Measurements from ENCODE around the gene KLF15.

The KLF15 gene

DNA sequence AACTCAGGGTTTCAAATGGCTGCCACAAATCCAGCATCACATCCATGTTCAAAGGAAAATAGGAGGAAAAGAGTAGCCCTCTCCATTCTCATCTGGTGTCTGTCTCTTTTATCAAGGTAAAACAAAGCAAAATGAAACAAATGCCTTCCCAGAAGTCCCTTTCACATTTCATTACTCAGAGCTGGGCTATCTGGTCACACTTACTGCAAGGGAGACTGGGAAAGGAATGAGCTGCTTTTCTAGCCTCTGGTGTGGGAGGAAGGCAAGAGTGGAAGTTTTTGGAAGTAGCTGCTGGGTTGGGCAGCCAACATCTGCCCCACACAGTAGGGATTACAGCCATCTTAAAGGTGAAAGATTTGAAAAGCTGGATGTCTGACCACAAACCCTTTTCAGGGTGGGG, 51.8 kb downstream of the KLF15 start:
- DNase-seq (ENCODE audit: low spot score): no peak

DNA sequence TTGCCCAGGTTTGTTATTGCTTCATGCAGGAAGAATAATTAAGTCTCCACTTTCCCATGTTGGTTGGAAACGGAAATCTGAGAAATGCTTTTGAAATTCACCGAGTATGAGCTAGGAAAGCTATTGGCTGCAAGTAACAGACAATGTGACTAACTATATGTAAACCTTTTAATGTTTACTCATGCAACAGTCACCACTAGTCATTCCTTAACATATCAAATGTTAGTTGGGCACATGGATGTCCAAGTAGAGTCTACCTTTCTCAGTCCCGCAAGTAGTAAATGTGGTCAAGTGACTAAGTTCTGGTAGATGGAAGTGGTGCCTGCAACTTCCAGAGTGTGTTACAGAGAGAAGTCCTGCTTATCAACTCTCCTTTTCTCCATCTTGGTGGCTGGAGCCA, 52.5 kb downstream of the KLF15 start:
- DNase-seq (ENCODE audit: low spot score): no peak

DNA sequence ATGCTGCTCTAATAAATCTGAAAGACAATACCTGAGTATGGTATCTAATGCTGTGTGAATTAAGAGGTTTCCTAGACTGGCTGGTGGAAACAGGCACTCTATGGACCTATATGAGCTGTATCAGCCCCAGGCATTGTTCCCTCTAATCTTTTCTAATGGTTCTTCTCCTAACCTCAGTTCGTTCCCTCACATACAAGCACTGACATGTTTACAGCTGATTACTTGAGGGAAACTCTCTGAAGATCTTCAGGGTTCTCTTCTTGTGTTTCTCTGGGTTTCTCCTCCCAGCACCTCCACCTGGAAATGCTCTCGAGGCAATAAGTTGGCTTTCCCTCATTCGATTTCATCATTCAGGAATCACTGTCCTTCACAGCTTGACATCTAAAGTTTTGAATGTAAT, 52.9 kb downstream of the KLF15 start:
- no peak for DNase-seq (ENCODE audit: low spot score)

DNA sequence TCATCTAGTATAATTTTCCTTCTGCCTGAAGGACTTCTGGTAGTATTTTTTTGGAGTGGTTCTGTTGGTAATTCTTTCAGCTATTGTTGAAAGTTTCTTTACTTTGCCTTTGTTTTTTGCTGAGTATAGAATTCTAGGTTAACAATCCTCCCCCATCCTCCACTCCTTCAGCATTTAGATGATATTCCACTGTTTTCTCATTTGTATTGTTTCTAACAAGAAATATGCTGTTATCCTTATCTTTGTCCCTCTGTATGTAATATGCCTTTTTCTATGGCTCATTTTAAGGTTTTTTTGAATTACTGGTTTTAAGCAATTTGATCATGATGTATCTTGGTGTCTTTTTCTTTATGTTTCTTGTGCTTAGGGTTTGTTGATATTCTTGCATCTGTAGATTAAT, 53.9 kb downstream of the KLF15 start:
- DNase-seq (ENCODE audit: low spot score): no peak

- DNase-seq (ENCODE audit: low spot score): no peak
These were observed 56.3 kb downstream of the KLF15 start for GRCh38 chr3:126300761-126301481.

DNA sequence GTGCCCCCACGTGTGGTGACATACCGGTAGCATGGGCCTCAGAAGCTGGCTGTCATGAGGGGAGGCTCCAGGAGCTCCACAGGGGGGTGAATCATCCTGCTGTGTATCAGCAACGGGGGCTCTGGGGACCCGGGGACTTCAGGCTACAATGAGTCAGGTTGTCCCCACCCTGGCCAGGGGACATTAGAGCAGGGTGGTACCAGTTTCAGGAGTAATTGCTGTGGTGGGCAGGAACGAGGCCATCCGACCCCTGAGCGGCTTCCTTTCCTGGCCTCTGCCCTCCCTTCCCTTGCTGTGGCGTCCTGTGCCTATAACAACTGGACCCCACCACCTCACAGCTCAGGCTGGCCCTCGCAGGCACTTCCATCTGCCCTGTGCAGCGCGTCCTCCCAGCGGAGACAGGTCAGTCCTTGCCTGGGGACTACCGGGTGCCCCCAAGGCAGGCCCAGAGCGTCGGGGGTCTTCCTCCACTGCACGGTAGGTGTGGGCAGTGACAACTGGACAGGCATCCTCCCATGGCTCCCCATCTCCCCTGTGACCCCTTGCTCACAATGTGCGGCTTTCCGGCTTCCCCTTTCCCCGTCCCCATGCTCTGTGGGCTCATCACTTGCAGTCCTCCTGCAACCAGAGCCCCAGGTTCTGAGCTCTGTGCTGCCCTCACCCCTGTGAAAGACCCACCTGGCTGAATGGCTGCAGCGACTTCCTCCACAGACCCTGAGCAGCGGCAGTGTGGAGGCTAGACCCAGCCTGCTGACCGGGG, 57.0 kb downstream of the KLF15 start:
- no peak for DNase-seq (ENCODE audit: low spot score)

DNA sequence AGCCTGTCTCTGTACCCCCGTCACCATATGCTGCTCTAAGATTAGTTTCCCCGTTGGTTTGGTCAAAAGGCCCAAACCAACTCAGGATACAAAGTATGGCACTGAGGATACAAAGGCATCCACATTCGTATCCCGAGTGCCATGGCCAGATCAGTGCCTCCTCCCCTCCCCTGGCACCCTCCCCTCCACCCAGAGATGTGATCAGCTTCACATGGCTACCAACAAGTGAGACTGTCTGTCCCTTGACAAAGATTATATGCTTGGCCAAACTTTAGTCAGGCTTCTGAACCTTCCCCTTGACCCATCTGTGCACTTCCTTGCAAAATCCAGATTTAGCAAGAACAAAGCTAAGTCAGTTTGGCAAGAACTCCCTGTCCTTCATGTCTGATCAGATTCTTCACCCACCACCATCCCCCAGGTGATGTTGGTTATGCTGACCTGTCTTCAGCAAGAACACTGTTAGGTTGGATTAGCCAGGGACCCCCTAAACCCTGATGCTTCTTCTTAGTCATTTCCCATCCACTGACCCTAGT, 61.7 kb downstream of the KLF15 start:
- no peak for DNase-seq (ENCODE audit: low spot score)

GRCh38 chr3:126294211-126294808, 62.9 kb downstream of the KLF15 start:
- no peak for DNase-seq (ENCODE audit: low spot score)

DNA sequence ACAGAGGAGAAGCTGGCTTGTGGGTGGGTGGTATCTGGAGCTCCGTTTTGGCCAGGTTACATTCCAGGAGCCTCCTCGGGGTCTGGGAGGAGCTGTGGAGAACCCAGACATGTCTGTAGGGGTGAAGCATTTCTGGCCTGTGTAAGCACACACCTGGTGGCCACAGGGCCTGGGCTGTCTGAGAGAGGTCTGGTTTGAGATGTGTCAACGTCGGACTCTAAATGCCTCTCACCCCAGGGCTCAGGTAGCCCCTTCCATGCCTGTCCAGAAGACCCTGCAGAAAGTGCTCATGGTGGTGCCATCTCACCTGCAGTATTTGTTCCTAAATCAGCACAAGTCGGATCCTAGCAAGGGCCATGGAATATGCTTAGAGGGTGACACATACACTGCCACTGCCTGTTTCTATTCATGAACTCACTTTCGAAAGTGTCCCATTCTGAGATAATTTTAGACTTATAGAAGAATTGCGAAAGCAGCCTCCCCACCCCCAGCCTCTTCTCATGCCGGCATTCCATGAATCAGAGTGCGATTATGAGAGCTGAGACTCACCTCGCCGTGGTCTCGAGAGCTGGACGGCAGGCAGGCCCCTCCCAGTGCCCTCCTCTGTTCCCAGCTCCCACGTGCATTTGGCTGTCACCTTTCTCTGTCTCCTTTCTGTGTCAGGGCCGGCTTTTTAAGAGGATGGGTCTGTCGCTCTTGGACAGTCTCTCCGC, 63.7 kb downstream of the KLF15 start:
- DNase-seq (ENCODE audit: low spot score): no peak

Measured in hematopoietic multipotent progenitor cell treated with erythropoietin and hydrocortisone succinate and interleukin-3 and kit ligand, for 17 days (in vitro differentiated cells).